Middle frontal gyrus (tissue), 1 donor: Measurements from ENCODE around the gene FBXO40.

Experiments used
- DNase-seq: peaks from one replicate; pipeline ENCODE4 v3.0.0-alpha.2; 2015; ENCODE audit warnings: low spot score; ENCODE audit errors: extremely low spot score

Gene FBXO40

DNA sequence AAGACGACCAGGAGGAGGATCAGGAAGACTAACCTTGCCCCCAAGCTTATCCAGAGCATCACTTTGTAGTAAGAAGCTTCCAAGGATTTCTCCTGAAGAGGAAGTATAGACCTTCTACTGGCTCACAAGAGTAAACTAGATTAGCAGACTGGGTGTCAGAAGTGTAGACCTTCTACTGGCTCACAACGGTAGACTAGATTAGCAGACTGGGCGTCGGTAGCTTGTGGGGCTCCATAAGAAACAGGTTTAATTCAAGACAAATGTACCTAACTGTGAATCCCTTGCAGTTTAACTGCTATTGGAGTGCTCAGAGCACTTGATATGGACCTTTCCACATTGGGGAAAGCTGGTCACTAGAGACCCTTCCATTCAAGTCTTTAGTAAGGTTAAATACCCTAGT lies 12.9 kb downstream of the FBXO40 start:
- no peak for DNase-seq

DNA sequence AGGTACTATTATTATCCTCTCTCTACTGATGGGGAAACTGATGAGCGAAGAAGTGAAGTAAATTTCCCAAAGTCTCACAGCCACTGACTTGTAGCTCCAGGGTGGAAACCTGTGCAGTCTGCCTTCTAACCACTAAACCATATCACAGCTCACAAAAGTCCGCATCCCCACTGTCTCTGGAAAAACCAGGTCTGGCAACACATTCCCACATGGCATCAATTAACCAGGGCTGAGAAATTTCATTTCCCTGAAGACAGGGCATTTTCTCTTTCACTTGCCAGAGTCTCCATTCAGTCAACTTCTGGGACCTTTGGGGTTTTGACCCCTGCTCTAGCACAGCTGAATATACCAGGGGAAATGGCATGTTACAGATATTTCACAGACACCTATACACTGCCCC lies 26.5 kb downstream of the FBXO40 start:
- DNase-seq, result no peak

DNA sequence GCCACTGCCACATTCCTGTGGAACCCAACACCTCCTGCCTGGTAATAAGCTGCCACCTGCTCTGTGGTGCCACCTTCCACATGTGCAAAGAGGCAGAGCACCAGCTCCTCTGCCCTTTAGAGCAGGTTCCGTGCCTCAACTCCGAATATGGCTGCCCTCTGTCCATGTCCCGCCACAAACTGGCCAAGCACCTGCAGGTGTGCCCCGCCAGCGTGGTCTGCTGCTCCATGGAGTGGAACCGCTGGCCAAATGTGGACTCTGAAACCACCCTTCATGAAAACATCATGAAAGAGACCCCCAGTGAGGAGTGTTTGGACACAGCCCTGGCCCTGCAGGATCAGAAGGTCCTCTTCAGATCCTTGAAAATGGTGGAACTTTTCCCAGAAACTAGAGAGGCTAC lies 28.3 kb downstream of the FBXO40 start:
- no peak for DNase-seq

DNA sequence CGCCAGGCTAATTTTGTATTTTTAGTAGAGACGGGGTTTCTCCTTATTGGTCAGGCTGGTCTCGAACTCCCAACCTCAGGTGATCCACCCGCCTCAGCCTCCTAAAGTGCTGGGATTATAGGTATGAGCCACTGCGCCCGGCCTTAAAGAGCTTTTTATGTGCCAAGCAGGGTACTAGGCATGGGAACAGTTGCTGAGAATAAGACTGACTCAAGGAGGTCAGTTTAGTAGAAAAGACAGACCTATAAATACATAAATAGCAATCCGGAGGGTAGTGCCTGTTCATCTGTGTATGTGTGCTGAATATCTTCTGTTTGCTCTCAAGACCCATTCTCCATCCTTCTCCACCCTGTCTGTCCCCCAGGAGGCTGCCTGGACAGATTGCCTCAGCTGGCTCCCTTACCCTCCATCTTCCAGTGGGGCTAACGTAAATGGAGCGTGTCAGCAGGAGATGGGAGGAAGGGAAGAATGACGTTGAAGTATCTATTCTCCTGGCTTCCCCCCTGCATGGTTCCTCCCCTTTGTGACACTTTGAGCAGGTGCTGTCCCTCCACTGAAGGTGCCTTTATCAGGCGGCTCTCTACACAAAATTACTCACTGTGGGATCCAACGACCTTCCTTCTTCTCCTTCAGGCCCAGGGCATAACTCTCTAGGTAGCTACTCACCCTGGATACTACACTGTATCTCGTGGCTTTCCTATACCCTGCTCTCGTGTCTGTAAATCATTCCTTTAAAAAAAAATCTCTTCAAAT lies 31.1 kb downstream of the FBXO40 start:
- DNase-seq, result no peak

DNA sequence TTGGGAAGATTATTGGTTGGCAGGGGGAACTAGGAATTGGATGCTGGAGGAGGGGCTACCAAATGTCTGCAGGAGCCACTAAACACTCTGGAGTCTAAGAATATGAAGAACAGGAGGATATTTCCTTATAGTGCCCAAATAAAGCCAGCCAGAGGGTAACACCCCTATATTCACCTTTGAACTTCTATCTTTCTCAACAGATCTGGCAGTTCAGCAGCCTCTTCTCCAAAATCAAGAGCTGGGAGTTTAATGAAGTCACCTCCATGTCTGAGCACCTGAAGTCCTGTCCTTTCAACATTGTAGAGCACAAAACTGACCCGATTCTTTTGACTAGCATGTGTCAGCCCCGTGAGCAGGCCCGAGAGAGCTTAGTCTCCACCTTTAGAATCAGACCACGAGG lies 33.3 kb downstream of the FBXO40 start:
- DNase-seq, result no peak

DNA sequence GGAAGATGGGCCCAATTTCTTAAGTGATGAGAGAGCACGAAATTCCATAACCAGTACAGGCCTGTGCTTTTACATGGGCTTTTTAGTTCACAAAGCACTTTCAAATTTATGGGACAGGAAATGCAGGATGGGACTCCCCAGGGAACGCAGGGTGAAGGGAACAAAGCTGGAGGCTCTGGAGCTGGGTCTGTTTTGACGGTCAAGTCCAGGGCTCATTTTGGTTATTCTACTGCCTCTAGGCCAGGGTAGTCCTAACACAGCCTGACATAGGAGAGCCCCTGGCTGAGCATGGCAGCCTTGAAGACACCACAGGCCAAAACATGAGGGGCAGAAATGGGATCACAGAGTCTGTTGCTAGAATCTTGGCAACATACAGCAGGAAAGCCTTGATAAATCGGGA lies 34.0 kb downstream of the FBXO40 start:
- no peak for DNase-seq

DNA sequence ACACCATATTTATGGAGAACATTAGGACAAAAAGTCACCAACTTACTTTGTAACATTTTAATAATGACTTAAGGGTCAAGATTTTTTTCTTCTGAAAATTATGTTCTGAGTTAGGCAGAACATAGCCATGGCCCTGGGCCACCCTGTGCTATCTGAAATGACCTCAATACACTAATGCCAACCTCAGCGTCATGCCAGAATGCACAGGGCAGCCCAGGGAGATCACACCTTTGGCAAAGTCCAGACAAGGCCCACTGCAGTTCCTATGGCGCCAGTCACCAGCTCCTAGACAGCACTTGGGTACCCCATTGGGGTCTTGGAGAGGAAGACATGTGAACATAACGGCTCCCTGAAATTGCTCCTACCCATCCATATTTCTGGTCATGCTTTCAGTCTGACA lies 34.4 kb downstream of the FBXO40 start:
- DNase-seq, result no peak

DNA sequence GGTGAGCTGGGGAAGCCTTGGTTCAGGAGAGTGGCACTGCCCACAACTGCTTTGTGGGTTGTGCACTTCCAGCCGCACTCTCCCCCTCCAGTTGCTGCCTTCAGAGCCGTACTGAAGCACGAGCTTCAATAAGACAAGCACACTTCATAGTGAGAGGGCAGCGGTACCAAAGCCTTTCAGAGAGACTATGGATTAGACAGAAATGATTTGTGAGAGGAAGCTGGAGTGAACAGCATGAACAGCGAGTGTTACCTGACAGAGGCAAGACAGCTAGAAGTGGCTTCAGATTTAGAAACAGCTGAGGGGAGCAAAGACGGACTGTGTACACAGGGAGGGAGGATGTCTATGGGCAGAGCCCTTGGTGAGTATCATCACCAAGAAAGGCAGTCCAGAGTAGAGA lies 36.4 kb downstream of the FBXO40 start:
- DNase-seq, result no peak

DNA sequence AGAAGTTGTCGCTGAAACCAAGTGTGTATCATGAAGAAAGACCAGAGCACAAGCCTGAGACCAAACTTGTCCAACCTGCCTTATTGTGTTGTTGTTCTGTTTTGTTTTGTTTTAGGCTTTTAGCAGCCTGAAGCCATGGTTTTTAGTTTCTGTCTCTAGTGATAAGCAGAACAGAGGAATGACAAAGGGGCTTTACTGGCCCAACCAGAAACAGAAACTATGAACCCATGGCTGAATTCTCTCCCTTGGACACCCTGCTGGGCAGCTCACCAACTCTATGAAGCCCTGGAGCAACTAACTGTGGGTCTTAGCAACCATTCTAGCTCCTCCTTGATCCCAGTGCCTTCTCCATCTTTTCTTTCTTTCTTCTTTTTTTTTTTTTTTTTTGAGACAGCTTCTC lies 37.2 kb downstream of the FBXO40 start:
- no peak for DNase-seq

DNA sequence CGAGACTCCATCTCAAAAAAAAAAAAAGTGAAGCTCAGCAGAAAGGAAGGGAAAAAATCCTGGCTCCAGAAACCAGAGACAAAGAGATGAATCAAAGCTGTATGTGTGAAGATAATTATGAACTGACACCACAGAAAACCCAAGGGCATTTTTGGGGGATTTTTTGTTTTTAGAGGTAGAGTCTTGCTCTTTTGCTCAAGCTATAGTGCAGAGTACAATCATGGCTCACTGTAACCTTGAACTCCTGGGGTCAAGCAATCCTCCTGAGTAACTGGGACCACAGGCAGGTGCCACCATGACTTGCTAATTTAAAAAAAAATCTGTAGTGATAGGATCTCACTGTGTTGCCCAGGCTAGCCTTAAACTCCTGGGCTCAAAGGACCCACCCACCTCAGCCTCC lies 44.7 kb downstream of the FBXO40 start:
- no peak for DNase-seq

DNA sequence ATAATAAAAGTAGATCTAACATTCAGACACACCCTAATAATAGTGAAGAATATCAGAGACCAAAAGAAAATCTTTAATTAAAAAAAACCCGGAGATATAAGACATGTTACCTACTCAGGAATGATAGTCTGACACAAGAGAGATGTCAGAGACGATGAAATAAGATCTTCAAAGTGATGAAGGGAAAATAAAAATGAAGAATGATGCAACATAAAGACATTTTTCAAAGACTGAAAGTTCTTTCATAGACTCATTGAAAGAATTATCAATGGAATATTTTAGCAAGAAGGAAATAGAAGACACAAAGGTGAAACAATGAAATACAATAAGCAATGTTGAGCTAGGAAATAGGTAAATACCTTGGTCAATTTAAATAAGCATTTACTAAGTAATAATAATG lies 47.9 kb downstream of the FBXO40 start:
- no peak for DNase-seq

DNA sequence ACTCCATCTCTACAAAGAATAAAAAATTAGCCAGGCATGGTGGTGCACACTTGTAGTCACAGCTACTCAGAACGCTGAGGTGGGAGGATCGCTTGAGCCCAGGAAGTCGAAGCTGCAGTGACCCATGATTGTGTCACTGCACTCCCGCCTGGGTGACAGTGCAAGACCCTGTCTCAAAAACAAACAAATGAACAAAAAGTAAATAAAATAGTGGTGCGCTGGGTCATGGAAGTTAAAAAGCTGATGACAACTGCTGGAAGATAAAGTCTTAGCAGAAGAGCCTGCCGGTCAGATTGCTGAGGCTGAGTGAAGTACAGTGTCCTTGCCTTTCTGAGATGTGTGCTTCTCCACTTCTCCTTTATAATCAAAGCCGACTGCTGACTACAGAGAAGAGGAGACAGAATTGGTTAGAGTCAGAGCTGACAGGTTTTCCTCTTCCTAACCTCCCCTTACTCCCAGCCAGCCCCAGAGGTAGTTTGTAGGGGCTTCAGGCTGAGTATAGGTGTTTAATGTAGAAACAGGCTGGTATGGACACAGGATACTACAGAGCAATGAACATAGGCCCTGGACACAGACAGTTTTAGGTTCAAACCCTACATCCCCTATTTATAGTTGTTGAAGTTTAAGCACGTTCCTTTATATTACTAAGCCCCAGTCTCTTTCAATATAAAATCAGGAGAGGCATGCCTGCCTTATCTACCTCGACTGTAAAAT lies 49.6 kb downstream of the FBXO40 start:
- no peak for DNase-seq

DNA sequence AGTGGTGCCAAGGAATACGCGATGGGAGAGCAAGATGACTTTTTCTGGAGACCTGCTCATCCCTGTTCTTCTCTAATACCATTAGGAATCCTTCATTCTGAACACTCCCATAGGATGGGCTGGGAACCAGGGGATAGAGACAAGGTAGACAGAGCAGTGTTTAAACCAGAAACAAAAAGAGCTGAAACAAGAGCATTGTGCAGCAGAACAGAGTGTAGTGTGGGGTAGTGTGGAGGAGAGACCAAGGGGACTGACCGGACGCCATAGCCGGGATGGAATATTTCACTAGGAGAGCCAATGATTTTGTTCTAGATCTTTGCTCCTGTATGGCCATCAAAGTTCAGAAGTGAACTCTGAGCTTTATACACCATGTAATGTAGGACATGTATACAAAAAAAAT lies 51.9 kb downstream of the FBXO40 start:
- DNase-seq, result no peak

DNA sequence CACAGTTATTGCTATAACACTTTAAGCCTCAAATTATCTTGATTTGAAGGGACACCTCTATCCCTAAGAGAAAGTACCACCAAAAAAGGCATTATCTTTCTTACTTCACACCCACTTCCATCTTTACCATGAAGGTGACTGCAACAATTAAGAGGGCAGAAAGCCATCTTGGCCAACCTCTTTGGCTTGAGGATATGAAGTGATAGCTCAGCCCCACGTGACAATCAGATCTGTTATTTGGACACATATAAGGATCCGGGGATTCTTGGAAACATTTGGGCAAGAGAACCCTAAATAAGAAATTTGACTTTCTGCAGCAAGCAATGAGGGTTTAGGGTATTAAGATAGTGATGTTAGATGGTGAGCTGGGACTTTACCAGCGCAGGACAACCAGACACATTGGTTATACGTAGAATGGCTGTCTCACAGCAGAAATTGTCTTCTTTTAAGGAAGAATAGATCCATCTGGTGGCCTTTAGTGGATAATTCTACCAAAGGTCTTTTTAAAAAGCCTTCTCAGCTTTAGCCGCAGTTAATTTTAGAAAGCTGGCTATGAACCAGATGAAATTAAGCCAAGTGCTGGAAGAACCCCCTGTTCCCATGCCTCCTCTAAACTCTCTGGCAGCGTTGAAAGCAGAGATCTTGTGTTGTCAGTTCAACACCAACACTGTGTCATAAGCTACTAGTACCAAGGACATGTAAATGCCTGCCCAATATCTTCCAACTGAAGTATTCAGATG lies 55.2 kb downstream of the FBXO40 start:
- no peak for DNase-seq

DNA sequence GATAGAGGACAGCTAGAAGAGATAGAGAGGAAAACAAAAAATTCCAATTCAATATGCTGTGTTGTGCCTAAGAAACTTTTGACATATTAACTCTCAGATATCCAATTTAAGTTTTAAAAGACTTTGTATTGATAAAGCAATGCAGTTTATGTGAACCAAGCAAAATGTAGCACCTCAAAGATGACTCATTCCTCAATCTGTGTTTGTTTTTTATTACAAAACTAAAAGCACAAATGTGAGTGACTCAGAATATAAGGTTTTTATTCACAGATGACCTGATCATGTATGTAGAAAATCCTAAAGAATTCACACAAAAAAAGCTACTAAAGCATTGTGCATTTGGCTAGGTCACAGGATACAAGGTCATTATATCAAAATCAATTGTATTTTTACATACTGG lies 56.5 kb downstream of the FBXO40 start:
- DNase-seq, result no peak

DNA sequence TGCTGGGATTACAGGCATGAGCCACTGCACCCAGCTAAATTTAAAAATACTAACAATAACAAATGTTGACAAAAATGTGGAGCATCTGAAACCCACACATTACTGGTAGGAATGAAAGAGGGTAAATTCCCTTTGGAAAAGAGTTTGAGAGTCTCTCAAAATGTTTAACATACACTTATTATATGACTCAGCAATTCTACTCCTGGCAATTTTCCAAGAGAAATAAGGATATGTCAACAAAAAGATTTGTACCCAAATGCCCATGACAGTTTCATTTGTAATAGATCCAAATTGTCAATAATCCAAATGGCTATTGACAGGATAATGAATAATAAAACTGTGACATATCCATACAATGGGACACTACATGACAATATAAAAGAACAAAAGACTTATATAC lies 58.5 kb downstream of the FBXO40 start:
- no peak for DNase-seq

DNA sequence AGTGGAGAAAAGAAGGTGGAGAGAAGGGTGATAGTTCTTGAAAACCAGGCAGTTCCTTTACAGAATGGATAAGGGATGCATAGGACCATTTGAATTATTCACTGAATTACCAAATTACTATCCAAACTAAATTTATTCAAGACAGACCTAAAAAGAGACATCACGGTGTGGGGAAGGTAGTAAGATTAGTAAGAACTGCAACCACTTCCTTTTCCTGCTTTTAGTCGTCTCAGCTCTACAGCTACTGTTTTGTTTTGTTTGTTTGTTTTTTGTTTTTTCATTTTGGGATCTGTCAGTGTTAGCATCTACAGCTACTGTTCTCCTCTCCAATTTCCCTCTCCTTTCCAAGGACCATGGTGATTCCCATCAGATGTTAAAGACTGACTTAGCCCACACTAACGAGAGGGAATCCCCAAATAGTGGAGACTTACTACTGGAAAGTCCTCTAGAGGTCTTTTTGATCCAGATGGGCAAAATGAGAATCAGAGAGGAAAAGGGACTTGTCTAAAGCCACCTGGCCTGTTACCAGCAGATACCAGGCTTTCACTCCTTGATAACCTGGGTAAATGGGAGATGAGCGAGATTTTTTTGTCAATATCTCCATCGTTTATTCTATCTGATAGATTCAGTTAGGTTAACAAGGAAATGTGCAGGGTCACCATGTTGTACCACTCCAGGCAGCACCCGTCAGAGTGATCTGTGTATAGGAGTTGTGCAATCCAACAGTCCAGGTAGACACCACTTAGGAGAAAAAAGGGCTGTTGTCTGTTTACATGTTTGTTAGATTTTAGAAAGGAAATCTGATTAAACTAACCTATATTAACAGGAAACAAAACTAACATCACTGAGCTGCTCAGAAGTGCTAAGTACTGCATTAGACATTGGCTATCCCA lies 61.6 kb downstream of the FBXO40 start:
- DNase-seq, result no peak

DNA sequence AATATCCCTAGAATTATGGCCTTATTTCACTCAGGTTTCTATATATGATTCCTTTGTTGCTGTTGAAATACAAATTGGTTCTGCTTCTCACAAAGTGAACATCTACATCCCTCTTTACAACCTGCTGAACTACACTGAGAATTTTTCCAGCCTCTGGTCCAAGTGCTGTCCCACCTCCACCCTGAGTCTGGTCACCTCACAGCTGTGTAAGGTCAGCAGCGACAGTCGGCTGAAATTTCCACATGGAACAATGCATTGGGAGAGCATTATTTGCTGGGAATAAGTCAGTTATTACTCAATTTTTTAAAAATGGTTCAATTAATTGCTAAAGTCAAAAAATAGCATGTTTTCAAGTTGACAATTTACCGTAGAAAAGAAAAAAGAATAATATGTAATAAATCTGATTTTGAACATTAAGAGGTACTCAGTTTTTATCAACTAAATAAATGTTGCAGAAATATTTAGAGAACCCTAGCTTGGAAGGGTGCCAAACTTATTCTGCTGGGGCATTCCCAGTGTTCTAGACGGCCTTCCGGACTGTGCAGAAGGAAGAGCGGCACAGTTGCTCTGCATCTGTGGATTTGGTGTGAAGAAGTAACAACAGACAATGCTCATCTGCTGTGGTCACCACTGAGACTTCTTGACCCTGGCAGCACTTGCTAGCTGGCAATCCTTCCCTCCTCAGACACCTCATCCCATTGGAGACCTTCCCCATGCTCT lies 65.7 kb downstream of the FBXO40 start:
- DNase-seq, result no peak

DNA sequence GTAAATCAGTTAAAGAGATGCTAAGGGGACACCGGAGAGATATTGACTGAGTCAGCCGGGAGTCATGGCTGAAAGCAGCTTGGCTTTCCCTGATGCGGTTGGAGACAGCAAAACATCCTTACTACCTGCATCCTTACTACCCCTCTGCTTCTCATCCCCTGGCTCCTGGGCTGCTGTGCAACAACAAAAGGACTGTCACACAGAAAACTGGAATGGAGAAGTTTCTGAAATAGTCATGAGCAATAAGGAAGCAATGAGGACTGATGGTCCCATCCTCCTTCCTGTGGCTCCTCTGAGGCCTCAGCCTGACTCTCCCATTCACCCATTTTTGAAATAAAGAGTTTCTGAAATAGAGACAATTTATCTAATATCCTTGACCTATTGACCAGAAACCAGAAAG lies 66.4 kb downstream of the FBXO40 start:
- DNase-seq, result no peak

DNA sequence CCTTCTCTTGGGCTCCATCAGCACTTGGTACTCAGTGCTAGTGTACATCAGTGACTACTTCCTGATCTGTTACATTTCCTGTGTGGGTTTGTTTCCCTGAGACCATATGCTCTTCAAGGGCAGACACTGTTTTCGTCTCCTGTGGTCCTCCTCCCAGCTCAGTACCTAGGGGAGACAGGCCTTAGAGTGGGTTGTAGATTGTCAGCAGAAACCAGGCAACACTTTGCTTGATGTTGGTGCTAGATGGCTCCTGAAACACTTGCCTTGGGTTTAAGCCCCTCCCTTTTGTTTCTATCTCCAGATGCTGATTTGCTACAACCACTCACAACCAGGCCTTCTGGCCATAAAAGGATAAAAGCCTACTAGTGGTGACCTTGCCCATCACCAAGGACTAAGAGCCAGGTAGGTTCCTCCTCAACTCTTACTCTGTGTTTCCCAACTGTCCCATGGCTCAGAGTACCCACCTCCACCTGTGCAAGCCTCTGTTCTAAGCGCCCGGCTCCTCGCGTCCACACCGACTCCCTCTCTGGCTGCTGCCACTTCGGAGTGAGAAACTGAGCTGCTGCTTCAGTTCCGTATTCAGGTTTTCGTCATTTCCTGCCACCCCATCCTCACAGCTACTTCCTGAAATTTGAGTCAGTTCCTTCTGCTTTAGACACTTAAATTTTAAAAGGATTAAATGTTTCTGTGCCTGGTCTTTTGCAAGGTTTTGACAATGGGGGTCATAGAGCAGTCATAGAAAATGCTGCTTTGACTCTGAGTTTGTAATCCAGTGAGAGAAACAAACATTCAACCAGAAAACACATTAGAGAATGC lies 67.4 kb downstream of the FBXO40 start, which contains the start of gene HCLS1:
Gene HCLS1 (minus strand): TSS at position 548 of the 816 bp plus-strand sequence. CDS start 2,556 bp downstream, outside the sequence.
- no peak for DNase-seq
